Fibroblast of peridontal ligament (primary cell): ENCODE results near the gene NMD3.
A peak's percentile ranks its signal among the peaks of the same experiment; 100 is the strongest.

Experiments
- DNase-seq: peaks from one replicate; pipeline ENCODE4 v3.0.0-alpha.2; 2010; ENCODE audit errors: extremely low read depth

Gene NMD3

DNA sequence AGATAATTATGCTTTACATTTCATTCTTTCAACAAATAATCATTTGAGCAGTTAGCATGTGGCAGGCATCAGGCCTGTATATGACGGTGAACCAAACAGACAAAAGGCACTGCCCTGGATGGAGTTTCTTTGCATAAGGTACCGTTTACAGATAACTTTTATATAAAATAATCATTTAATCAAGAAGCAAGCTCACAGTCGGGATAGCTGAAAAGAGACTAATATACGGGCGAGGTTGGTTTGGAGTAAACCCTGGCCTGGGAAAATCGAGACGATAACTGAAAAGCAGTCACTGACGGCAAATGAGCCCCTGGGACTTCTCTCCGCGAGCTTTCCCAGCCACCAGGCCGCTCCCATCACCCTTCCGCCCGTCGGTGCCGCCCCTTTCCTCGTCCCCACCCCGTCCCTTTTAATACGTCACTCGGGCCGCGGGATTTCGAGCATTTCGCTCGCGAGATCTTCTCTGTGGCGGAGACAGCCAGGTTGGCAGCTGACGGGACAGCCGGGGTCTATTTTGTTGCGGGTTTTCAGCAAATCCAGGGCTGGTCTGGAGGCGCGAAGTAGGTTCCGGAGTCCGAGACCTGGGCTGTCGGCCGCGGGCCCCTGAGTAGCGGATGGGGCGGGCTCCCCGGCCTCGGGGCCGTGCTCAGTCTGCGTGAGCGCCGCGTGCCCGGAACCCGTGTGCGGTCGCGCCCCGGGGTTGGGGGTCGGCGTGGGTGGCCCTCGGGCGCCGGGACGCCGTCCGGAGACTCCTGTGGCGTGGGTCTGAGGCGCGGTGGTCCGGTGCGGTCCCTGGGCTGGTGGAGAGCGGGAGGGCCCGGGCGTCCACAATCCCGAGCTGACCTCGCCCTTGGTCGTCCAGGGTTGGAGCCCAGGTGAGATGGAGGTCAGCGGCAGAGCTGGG is at the start of gene NMD3:
Gene NMD3 (plus strand): TSS at position 462 of the 904 bp plus-strand sequence. CDS start 703 bp downstream, outside the sequence.
- DNase-seq, result peak; percentile 93

DNA sequence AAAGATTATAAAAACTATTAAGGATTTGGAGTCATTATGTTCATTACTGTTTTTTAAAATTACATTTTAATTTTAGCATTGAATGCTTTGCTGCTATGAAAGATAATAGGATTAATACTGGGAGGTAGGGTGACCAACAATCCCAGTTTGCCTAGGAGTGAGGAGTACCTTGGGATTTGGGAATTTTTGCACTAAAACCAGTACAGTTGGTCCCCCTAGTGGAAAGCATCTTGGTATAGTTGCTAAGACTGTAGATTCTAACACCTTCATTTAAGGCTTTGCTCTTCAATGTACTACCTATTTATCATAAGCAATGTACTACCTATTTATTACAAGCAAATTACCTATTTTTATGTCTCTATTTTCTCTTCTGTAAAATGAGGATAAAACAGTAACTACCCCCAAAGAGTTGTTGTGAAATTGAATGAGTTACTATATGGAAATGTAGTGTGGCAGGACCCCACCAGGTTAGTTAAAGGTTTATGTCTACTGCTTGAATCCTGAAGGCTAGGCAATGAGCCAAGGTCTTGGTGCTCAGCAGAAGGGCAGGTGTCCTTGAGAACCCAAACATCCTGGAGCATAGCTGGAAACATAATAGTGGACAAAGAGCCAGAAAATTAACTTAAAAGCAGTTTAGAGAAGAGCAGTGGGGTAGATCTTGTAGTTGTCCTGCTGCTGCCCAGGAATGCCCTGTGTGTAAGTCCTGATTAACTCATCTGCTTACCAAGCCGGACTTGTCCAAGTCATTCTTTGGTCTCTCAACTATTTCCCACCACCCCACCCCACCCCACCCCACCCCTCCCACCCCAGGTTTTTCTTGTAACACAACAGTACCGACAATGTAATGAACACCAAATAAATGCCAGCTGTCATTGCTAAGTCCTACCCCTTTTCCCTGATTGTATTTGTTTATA is 49.2 kb upstream of the NMD3 start:
- DNase-seq, result peak; percentile 29

DNA sequence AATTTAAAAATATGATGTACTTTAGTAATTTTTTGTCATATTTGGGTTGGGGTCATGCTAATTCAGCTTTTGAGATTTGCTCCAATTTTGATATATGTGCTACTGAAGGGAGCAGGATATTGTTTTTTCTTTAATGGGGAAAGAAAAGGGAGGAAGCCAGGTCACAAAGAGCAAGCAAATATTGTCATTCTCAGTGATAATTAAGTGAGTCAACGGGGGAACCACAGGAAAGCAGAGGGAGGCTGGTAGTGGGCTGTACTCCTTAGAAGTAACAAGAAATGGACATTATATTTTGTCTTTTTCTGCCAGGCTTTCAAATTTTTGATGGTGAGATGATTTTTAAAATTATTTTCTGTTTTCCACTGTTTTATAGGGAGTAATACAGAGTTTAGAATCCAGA is 45.6 kb upstream of the NMD3 start:
- DNase-seq, result no peak

DNA sequence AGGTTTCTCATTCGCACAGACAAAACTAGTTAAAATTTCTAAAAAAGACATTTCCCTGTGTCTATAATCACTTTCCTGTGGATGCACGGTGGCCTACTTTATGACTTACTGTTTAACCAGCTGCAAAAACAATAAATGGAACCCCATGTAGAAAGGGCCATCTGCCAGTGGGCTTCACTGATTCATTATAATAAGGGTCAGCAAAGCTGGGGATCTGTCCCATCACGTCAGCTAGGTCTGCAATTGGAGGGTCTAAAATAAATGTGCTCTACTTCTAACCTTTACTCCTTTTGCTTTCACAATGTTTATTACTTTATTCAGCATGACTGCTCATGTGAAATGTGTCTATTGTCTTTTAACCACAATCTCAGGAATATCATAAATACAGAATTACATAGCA is 43.1 kb upstream of the NMD3 start:
- no peak for DNase-seq

DNA sequence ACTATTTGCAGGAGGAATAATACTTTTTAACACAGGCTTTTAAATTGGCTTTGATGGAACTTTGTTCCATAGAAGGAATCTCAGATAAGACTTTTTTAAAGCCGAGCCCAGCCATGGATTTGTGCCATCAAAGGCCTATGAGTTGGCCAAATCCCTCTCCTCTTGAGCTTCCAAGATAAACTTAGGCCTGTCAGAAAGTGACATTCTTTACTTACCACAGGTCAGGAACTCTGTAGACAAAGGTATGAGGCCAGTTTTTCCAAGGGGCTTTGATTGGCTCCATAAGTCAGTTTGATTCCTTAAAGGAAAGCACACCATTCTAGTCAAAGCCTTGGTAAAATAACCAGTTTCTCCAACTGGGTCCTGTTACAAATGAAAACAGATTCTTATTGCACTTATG is 39.7 kb upstream of the NMD3 start:
- DNase-seq, result peak; percentile 32

DNA sequence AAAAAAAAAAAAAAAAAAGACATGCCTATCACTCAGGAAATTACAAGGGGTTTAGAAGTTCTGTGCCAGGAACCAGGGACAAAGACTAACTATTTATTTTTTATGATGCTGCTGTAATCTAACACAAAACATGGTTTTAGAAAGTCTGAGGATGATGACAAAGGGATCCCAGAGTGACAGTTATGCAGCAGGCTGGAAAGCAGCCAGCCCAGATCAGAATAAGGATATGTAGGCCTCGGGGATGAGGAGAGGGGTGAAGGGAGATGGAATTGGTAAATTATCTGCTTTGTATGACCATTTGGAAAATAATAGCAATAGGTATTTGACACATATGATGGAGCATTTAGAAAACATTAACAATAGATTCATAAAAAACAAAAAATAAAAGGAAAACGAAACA is 34.1 kb upstream of the NMD3 start:
- no peak for DNase-seq

GRCh38 chr3:161197855-161198850 is 23.0 kb upstream of the NMD3 start:
- DNase-seq, result no peak

GRCh38 chr3:161199926-161200325 is 21.2 kb upstream of the NMD3 start:
- no peak for DNase-seq

DNA sequence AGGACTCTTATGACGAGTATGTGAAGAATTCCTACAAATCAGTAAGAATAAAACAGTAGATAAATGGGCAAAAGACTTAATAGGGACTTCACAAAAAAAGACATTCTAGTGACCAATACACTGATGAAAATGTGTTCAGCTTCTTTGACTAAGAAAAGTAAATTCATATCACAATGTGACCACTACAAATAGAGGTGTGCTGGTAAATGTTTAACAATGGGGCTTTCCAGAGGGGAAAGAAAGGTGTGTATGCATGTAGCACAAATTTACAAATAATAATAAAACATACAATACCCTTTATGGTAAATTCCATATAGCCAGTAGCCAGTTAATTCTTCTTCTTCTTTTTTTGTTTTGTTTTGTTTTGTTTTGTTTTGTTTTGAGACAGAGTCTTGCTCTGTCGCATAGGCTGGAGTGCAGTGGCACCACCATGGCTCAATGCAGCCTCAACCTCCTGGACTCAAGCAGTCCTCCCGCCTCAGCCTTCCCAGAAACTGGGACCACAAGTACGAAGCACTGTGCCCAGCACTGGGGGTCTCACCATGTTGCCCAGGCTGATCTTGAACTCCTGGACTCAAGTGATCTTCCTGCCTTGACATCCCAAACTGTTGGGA is 17.5 kb upstream of the NMD3 start:
- DNase-seq, result no peak

DNA sequence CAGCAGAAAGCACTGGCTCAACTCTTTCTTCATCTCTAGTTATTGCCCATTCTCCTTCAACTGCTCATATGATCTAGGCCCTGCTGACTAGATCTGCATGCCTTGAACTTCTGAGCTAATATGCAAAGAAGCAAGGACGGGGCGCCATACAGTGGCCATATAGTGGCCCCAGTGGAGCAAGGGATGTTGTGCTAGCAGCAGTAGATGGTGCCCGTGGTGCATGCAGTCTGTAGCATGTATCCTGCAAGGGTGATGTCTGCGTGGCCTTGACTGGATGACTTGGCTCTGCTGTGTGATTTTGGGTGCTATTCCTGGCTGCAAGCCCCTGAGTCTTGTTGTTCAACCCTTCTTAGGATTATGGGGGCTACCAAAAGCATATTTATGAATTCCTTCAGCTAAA is 12.2 kb upstream of the NMD3 start:
- no peak for DNase-seq

DNA sequence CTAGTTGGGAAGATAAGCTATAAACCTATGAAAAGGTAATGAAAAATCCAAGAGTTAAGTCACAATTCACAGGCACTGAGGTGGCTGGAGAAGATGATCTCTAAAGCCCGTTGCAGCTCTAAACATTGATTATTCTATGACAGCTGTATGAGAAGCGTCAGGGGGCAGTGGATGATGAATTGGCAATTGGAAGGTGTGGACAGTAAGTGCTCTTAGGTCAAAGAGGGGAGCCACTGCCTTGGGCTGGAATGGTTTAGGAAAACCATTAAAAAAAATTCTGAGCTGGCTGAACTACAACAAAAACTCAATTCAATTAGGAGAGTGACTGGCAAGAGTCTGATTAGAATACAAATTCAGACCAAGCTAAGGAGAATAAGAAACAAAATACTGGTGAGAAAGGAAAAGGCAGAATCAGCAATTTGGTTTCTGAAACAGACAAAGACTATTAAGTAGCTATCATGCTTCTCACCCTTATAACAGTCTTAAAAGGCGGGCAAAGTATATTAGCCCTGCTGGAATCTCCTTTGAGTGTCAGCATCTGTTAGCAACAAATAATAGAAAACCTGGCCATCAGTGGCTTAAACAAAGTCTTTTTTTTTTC is 8.8 kb upstream of the NMD3 start:
- no peak for DNase-seq

GRCh38 chr3:161212906-161213305 is 8.2 kb upstream of the NMD3 start:
- peak; percentile 13 for DNase-seq

DNA sequence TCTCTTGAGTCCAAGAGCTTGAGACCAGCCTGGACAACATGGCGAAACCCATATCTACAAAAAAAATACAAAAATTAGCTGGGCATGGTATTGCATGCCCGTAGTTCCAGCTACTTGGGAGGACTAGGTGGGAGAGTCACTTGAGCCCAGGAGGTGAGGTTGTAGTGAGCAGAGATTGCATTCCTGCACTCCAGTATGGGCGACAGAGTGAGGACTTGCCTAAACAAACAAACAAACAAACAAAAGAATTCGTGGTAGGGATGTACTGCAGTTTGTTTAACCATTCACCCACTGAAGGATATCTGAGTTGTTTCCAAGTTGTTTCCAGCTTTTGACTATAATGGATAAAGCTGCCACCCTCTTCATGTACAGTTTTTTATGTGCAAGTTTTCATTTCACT is 7.5 kb upstream of the NMD3 start:
- DNase-seq, result no peak

DNA sequence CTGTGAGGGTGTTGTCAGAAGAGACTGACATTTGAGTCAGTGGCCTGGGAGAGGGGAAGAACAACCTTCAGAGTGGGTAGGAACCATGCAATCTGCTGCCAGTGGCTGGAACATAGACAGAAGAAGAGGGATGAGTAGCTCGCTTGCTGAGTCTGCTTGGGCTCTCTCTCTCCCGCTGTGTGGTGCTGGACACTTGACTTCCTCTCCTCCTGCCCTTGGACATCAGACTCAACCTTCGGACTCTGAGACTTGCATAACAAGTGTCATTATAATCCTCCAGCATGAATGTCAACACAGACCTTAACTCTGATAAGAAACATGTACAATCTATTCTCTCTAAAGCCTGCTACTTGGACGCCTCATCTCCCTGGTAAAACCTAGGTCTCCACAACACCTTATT is 5.9 kb upstream of the NMD3 start:
- no peak for DNase-seq

- peak; percentile 24 for DNase-seq
These were observed 3.6 kb upstream of the NMD3 start for GRCh38 chr3:161217496-161217895.

DNA sequence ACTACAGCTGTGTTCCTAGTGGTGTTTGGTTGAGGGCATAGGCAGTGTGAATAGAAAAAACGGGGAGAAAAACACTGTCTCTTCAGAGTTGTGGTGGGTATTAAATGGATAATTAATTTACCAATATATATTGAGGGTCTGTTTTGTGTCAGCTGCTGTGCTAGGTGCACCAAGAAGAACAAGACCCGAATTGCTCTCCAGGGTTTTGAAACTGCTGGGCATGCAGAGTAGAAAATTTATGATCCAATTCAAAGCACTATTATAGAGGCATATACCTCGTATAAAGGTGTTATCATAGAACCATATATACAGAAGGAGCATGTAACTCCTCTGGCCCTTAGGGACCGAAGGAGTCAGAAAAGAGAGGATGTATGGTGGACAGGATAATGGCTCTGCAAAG is 1.6 kb upstream of the NMD3 start:
- no peak for DNase-seq

- peak; percentile 49 for DNase-seq
These were observed 892 bp downstream of the NMD3 start for GRCh38 chr3:161221806-161222600.

DNA sequence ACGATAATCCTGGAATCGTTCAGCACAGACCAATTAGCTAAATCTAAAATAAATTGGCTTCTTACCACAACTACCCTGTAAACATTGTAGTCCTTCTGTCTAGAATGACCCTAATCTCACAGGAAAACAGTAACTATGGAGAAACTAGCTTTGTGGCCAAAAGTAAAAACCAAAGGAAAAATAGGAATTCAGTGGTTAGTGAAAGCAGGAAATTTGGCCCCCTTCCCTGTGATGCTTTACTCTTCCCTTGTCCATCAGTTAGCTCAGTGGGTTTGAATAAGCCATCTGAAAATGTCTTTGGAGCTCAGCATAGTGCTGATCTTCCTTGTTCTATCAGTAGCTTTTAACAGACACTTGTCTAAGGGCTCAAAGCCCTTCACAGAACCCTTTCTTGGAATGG is 1.6 kb downstream of the NMD3 start:
- DNase-seq, result peak; percentile 68

GRCh38 chr3:161224786-161225185 is 3.7 kb downstream of the NMD3 start:
- no peak for DNase-seq
